ENCODE measurements around the gene CLDN1.

- no peak for TF ChIP-seq CTCF (IDR thresholded peaks at IDR 0.05; ENCODE audit: low read depth, low read length)
- TF ChIP-seq MYC (IDR thresholded peaks at IDR 0.05; ENCODE audit: low read depth, low read length) = no peak
These were observed 57.1 kb downstream of the CLDN1 start for GRCh38 chr3:190265126-190265525.
